HG03565 (cell line): Measurements from ENCODE around the gene MBTPS1.

Experiments
- ATAC-seq: cut with Tn5 transposase; IDR thresholded peaks from one replicate; pipeline ENCODE4 v1.9.1; 2021; ENCODE audit warnings: mild to moderate bottlenecking, moderate library complexity; ENCODE audit not compliant: unreplicated experiment

Gene MBTPS1

GRCh38 chr16:84104231-84104630, 12.5 kb downstream of the MBTPS1 start:
- ATAC-seq = no peak

GRCh38 chr16:84103678-84104077, 13.1 kb downstream of the MBTPS1 start:
- ATAC-seq = no peak

GRCh38 chr16:84098939-84099338, 17.8 kb downstream of the MBTPS1 start:
- no peak for ATAC-seq

DNA sequence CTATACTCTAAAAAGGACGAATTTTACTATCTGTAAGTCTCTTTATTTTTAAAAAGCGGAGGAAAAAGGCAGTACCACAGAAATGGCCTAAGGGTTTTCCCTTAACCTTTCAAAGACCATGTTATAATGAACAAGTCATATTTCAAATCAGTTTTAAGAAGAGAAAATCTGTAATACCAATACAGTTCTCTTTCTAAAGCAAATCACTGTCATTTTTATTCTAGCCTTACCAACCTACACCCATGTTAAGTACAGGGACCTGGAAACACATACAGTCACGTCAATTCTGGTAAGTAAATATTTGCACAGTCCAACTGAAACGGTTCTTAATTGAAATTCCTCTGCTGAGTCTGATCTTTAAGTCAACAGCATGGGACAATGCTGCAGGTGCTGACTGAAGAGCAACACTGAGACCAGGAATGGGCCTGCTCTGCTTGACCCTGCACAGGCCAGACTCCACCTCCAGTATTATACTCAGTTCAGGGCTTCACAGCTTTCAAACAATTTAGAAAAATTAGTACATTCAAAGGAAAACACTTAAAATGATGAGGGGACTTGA, 20.2 kb downstream of the MBTPS1 start:
- no peak for ATAC-seq

GRCh38 chr16:84095466-84095865, 21.3 kb downstream of the MBTPS1 start:
- ATAC-seq = no peak

GRCh38 chr16:84093879-84094270, 22.9 kb downstream of the MBTPS1 start:
- no peak for ATAC-seq

GRCh38 chr16:84093120-84093878, 23.4 kb downstream of the MBTPS1 start:
- ATAC-seq = no peak

GRCh38 chr16:84091460-84091859, 25.3 kb downstream of the MBTPS1 start:
- ATAC-seq = no peak

- no peak for ATAC-seq
Observed at GRCh38 chr16:84090211-84090610, 26.5 kb downstream of the MBTPS1 start.

DNA sequence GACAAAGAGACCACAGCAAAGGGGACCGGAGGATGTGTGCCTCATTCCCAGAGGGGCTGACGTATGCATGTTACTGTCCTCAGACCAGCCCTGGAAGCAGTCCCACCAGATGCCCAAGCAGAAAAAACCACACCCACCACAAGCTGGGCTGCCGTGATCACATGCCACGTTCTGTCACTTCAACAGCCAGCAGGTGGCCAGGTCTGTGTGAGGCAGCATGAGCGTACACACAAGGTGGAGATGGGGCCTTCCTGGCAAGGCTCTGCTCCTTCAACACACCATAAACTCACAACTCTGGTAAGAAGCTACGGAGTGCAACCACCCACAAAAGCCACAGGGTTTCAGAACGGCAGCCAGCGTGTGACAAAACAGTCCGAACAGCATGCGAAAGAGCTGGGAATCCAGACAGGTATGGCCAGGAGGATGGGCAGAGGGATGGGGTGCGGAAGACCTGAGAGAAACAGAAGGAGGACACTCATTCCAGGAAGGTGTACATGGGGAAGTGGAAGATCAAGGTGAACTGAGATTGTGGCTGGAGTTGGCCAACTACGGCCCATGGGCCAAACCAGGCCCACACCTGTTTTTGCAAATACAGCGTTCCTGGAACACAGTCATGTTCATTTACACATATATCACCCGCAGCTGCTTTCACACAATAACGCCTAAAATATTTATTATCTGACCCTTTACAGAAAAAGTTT, 27.9 kb downstream of the MBTPS1 start:
- ATAC-seq = peak; percentile 73

DNA sequence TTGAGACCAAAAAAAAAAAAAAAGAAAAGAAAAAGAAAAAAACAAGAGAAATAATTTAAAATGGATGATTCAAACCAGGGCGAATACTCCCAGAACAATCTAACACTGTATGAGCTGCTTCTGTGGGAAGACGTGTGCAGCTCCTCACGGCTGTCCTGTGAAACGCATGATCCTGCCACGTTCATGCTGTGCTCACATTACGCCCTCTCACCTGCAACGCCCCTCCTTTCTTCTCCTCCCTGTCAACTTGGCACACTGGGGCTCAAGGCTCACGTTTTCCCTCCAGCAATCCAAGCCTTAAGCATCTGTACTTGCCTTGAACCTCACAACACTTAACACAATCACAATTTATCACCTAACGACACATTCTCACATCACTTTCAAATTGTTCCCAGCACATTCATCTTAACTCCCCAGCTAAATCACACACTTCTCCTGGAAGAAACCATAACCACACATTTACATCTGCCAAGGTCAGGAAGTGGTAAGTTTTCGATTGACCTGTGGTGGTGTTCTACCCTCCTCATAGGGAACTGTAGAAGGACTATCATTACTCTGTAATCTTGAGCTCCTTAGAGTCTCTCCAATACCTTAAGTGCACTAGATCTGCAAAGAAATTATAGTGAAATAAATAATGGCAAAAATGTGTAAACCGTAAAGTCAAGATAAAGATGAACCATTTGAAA, 29.1 kb downstream of the MBTPS1 start:
- no peak for ATAC-seq

- ATAC-seq = no peak
Observed at GRCh38 chr16:84087001-84087400, 29.7 kb downstream of the MBTPS1 start.

- no peak for ATAC-seq
Observed at GRCh38 chr16:84086341-84086740, 30.4 kb downstream of the MBTPS1 start.

DNA sequence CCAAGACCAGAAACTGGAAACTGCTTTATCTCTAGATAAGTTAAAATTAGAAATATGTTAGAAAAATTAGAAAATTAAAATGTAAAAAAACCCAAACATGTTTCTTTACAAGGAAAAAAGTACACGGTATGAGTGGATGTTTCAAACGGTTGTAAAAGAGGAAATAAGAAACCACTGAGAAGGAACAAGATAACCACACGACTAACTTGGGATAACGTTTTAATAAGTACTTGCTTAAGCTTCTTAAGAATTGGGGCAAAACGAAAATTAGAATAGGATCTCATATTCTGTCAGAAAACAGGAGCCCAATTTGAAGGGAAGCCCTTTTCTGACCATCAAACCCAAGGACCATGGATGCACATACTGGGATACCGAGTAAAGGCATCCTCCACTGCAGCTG, 31.0 kb downstream of the MBTPS1 start:
- ATAC-seq = no peak

- no peak for ATAC-seq
Observed at GRCh38 chr16:84085271-84085667, 31.5 kb downstream of the MBTPS1 start.

DNA sequence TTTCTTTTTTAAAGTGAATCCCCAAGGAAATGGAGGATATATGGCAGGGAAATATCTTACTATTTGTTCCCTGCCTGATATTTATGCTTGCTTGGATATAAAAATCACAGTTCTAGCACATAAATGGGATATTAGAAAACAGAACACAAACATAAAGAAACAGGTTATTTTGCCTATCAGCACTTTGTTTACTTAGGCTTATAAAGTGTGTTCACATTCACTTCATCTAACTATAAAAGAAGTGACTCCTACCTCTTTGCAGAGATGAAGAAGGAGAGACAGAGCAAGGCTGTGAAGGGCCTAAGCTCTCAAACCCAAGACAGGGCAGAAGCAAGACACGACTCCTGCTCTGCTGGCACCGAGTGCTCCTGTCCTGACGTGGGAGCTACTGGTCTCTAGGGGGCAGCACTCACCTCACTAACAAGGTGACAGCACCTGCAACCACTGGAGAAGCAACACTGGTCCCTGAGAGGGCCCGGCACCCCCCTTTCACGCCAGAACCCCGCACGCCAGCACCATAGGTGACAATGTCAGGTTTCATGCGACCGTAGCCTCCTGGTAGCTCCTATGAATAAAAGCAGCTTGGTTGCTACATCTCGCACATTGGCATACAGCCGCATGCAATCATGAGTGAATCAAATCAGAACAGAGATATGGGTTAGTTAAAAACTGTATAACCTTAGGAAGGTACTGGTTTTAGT, 32.0 kb downstream of the MBTPS1 start:
- no peak for ATAC-seq

DNA sequence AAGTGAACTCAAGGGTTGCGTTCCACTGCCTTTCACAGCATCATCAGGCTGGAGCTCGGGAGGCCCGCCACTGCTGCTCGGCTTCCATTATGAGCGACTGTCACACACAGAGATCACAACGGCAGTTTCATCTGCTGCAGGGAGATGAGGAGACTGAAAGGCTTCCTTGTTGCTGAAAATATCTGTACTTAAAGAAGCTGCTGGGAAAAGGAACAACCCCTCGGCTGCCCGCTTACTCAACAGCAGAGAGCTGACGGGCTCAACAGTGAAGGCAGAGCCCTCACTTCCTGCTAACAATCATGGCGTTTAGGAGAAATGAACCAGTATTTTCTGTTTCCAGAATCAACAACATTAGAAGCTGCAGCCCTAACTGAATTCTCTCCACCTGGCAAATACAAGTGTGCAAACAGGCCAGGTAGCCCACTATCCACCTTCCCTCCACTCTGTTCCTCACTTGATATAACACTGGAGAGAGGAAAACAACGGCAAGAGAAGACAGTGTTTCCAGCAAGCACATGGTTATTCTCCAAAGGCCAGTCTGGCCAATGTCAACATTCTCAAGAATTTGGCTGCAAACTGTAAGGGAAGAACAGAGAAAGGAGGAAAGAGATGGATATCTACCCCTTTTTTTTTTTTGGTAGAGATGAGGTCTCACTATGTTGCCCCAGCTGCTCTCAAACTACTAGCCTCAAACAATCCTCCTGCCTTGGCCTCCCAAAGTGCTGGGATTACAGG, 33.7 kb downstream of the MBTPS1 start:
- ATAC-seq = no peak

- no peak for ATAC-seq
Observed at GRCh38 chr16:84082110-84082509, 34.6 kb downstream of the MBTPS1 start.

DNA sequence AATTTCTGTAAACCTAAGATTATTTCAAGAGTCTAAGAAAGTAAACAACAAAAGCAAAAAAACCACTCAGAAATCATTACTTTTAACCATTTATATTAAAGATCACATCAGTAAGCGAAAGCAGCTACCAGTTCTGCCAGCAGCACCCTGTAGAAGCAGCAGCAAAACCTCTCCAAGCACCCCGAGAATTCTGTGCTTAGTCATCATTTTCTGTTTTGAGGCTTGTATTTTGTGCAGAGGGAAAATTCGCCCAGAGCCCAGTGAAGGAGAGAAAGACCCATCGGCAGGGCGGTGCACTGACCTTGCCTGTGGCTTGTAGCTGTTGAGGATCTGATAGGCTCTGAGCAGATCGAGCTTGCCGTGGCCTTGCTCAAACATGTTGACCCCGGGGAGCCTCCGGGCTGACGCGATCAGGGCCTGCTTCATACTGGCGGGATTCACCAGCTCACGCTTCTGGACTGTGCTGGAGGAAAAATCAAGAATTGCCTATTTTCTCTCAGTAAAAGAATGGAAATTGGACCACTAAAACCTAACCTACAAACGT, 35.2 kb downstream of the MBTPS1 start:
- ATAC-seq = no peak

DNA sequence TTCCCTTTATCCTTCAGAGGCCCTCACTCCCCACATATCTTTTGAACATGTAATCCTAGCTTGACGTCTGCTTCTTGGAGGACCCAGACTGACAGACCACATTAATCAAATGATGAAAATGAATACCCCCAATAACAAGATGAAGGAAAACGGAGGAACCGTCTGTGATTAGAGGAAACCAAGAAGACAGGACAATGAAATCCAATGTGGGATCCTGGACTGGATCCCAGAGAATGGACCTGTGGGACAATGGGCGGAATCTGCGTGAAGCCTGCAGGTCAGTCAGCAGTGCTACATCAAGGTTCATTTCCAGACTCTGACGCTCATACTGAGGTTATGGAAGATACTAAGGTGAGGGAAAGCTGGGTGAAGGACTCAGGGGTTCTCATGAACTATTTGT, 35.9 kb downstream of the MBTPS1 start:
- ATAC-seq = no peak
